HL-60/S4 treated with retinoic acid at 250 ng/mL for 4 days and 3 days (cell line): ENCODE measurements around the gene SLC22A7.

ENCODE experiments used
- in situ Hi-C: fragments of 300-500 bp; cut with MboI; formaldehyde crosslinking; loops from 2 replicates; pipeline ENCODE4 v1.7.0; 2022; ENCODE audit warnings: low sequenced_read_pairs

Gene SLC22A7

GRCh38 chr6:43297644-43298564, at the start of gene SLC22A7:
TSS of gene SLC22A7 (plus strand) at chr6:43298260. CDS start at chr6:43298359, 99 bp downstream.
- in situ Hi-C loops, result no loop called here

- in situ Hi-C loops, result no loop called here
Observed at GRCh38 chr6:43248791-43249190, 49.3 kb upstream of the SLC22A7 start.

- in situ Hi-C loops, result loop anchor here (25.0 kb wide), 1 partner anchor 236 kb away; the partner anchor contains the start of gene TJAP1
Observed at GRCh38 chr6:43250992-43251373, 47.1 kb upstream of the SLC22A7 start.

- in situ Hi-C loops, result loop anchor here (25.0 kb wide), 1 partner anchor 234 kb away; the partner anchor contains the start of gene TJAP1
Observed at GRCh38 chr6:43253401-43253800, 44.7 kb upstream of the SLC22A7 start.

- in situ Hi-C loops, result loop anchor here (25.0 kb wide), 1 partner anchor 233 kb away; the partner anchor contains the start of gene TJAP1
Observed at GRCh38 chr6:43254138-43254817, 43.8 kb upstream of the SLC22A7 start.

- in situ Hi-C loops, result loop anchor here (25.0 kb wide), 1 partner anchor 232 kb away; the partner anchor contains the start of gene TJAP1
Observed at GRCh38 chr6:43254846-43255245, 43.2 kb upstream of the SLC22A7 start.

GRCh38 chr6:43255408-43256054, 42.5 kb upstream of the SLC22A7 start:
- in situ Hi-C loops, result loop anchor here (25.0 kb wide), 1 partner anchor 232 kb away; the partner anchor contains the start of gene TJAP1

- in situ Hi-C loops, result loop anchor here (25.0 kb wide), 1 partner anchor 230 kb away; the partner anchor contains the start of gene TJAP1
Observed at GRCh38 chr6:43256670-43257366, 41.2 kb upstream of the SLC22A7 start.

GRCh38 chr6:43257367-43258145, 40.5 kb upstream of the SLC22A7 start:
- in situ Hi-C loops, result loop anchor here (25.0 kb wide), 1 partner anchor 230 kb away; the partner anchor contains the start of gene TJAP1

- in situ Hi-C loops, result loop anchor here (25.0 kb wide), 1 partner anchor 229 kb away; the partner anchor contains the start of gene TJAP1
Observed at GRCh38 chr6:43258180-43258579, 39.9 kb upstream of the SLC22A7 start.

- in situ Hi-C loops, result loop anchor here (25.0 kb wide), 1 partner anchor 228 kb away; the partner anchor contains the start of gene TJAP1
Observed at GRCh38 chr6:43258807-43259686, 39.0 kb upstream of the SLC22A7 start.

- in situ Hi-C loops, result loop anchor here (25.0 kb wide), 1 partner anchor 227 kb away; the partner anchor contains the start of gene TJAP1
Observed at GRCh38 chr6:43260791-43261190, 37.3 kb upstream of the SLC22A7 start.

GRCh38 chr6:43261198-43261597, 36.9 kb upstream of the SLC22A7 start:
- in situ Hi-C loops, result loop anchor here (25.0 kb wide), 1 partner anchor 226 kb away; the partner anchor contains the start of gene TJAP1

- in situ Hi-C loops, result loop anchor here (25.0 kb wide), 1 partner anchor 225 kb away; the partner anchor contains the start of gene TJAP1
Observed at GRCh38 chr6:43262000-43262779, 35.9 kb upstream of the SLC22A7 start.

- in situ Hi-C loops, result loop anchor here (25.0 kb wide), 1 partner anchor 224 kb away; the partner anchor contains the start of gene TJAP1
Observed at GRCh38 chr6:43262780-43263313, 35.2 kb upstream of the SLC22A7 start.

- in situ Hi-C loops, result loop anchor here (25.0 kb wide), 1 partner anchor 224 kb away; the partner anchor contains the start of gene TJAP1
Observed at GRCh38 chr6:43263314-43264178, 34.5 kb upstream of the SLC22A7 start.
